Endometrial microvascular endothelial cells (primary cell): ENCODE measurements around the gene MIDN. TPM values are rescaled to one million over a fixed set of nuclear protein-coding genes. Genes with fewer than 3 reads are reported as not detected.

Source experiments
- in situ Hi-C: cut with HindIII; loops from 2 replicates; pipeline ENCODE4 v1.10.0; 2017; ENCODE audit warnings: low sequenced_read_pairs, low pct_unique_long_range_greater_than_20kb; ENCODE audit errors: inconsistent ontology term
- total RNA-seq: library from RNA; depleted of rRNA; stranded (reverse); fragments of >200 nt; gene quantifications from one replicate; pipeline ENCODE4 v1.2.3, GENCODE V29; 2015; ENCODE audit errors: inconsistent ontology term

The MIDN gene
- total RNA-seq, 1 donor from 2014 or later, result 13.8 TPM

- in situ Hi-C loops, result no loop called here
These were observed 18.2 kb upstream of the MIDN start for GRCh38 chr19:1229924-1230782.

GRCh38 chr19:1230783-1231489, 17.4 kb upstream of the MIDN start:
- in situ Hi-C loops, result no loop called here

- in situ Hi-C loops, result no loop called here
These were observed 16.4 kb upstream of the MIDN start for GRCh38 chr19:1231729-1232637.

- in situ Hi-C loops, result no loop called here
These were observed 15.7 kb upstream of the MIDN start for GRCh38 chr19:1232652-1233072.

GRCh38 chr19:1233115-1233667, 15.2 kb upstream of the MIDN start:
- in situ Hi-C loops, result no loop called here

- in situ Hi-C loops, result no loop called here
These were observed 14.1 kb upstream of the MIDN start for GRCh38 chr19:1234051-1234954.

- in situ Hi-C loops, result no loop called here
These were observed 13.4 kb upstream of the MIDN start for GRCh38 chr19:1234955-1235380.

GRCh38 chr19:1235625-1236538, 12.5 kb upstream of the MIDN start:
- in situ Hi-C loops, result no loop called here

GRCh38 chr19:1236576-1236975, 11.8 kb upstream of the MIDN start:
- in situ Hi-C loops, result no loop called here

- in situ Hi-C loops, result no loop called here
These were observed 11.2 kb upstream of the MIDN start for GRCh38 chr19:1237027-1237659.

- in situ Hi-C loops, result no loop called here
These were observed 10.5 kb upstream of the MIDN start, which contains the start of gene CBARP for GRCh38 chr19:1237754-1238368. TSS of gene CBARP (minus strand) at chr19:1238005. CDS start at chr19:1236100, 1,905 bp downstream.

GRCh38 chr19:1238369-1239303, 9.7 kb upstream of the MIDN start:
- in situ Hi-C loops, result no loop called here

GRCh38 chr19:1239420-1239795, 9.0 kb upstream of the MIDN start:
- in situ Hi-C loops, result no loop called here

GRCh38 chr19:1239796-1240737, 8.3 kb upstream of the MIDN start:
- in situ Hi-C loops, result no loop called here
